Cerebellar nuclear complex (tissue), 1 donor: ENCODE measurements around the gene GCK.

Experiments
- DNase-seq, 2 experiments: peaks; one replicate each; lab custom pipeline; 2025; lab: John Stamatoyannopoulos, UW

GCK gene

GRCh38 chr7:44155191-44156185 lies 33.8 kb downstream of the GCK start:
- DNase-seq, result peak; percentile 43 to 81

GRCh38 chr7:44154703-44155102 lies 34.5 kb downstream of the GCK start:
- DNase-seq, result peak in 1 of 2 experiments; percentile 40

GRCh38 chr7:44153948-44154335 lies 35.3 kb downstream of the GCK start:
- no peak for DNase-seq

- no peak for DNase-seq
Observed at GRCh38 chr7:44152971-44153947, 36.0 kb downstream of the GCK start.

GRCh38 chr7:44151956-44152355 lies 37.3 kb downstream of the GCK start:
- no peak for DNase-seq

- peak; percentile 17 to 24 for DNase-seq
Observed at GRCh38 chr7:44150966-44151941, 38.0 kb downstream of the GCK start.

- DNase-seq, result no peak
Observed at GRCh38 chr7:44150466-44150832, 38.8 kb downstream of the GCK start.

- no peak for DNase-seq
Observed at GRCh38 chr7:44149571-44150465, 39.4 kb downstream of the GCK start.

GRCh38 chr7:44148961-44149536 lies 40.2 kb downstream of the GCK start:
- no peak for DNase-seq

GRCh38 chr7:44148166-44148565 lies 41.1 kb downstream of the GCK start:
- DNase-seq, result no peak

GRCh38 chr7:44147026-44147991 lies 41.9 kb downstream of the GCK start:
- no peak for DNase-seq

GRCh38 chr7:44145969-44146911 lies 43.0 kb downstream of the GCK start:
- DNase-seq, result no peak

- DNase-seq, result no peak
Observed at GRCh38 chr7:44145479-44145968, 43.7 kb downstream of the GCK start.

- DNase-seq, result no peak
Observed at GRCh38 chr7:44144968-44145478, 44.2 kb downstream of the GCK start.

- no peak for DNase-seq
Observed at GRCh38 chr7:44144426-44144967, 44.7 kb downstream of the GCK start.

GRCh38 chr7:44143646-44144250 lies 45.5 kb downstream of the GCK start:
- DNase-seq, result no peak
